ENCODE measurements around the gene SS18L1. TPM values are rescaled to one million over a fixed set of nuclear protein-coding genes. Genes with fewer than 3 reads are reported as not detected.

The SS18L1 gene
- total and polyA plus RNA-seq, 3 donors from 2014 or later, result 16.2 to 69.5 (median 54.6) TPM

- DNase-seq, result no peak
- Histone ChIP-seq H3K4me3 (no peak overlapping the region), H3K9me3 (no peaks in the 10 kb centered on the region), H3K36me3 (ENCODE audit: low read depth, missing control alignments) (no peaks in the 10 kb centered on the region), H3K27me3 (no peaks in the 10 kb centered on the region), H3K4me1 (peaks cover 14% of the 10 kb centered on the region), H3K27ac (no peak overlapping the region)
- TF ChIP-seq POLR2A (IDR thresholded peaks at IDR 0.05) (no peak), CTCF (IDR thresholded peaks at IDR 0.05) (no peak)
- WGBS, 2 donors, result 78 to 88% methylated on average over 5 of the region's 5 CpGs
- intact Hi-C loops (cut with DNase I; ENCODE audit: low total_unique reads), result no loop called here
Observed at GRCh38 chr20:62119115-62119514, 24.5 kb upstream of the SS18L1 start.

- WGBS, 2 donors, result 58 to 89% methylated on average over 4 to 10 of the region's 10 CpGs
- DNase-seq, result peak; percentile 26
- TF ChIP-seq CTCF (IDR thresholded peaks at IDR 0.05), result no peak
- no peak for TF ChIP-seq POLR2A (IDR thresholded peaks at IDR 0.05)
- Histone ChIP-seq H3K36me3 (ENCODE audit: low read depth, missing control alignments) (no peaks in the 10 kb centered on the region), H3K27ac (no peak overlapping the region), H3K4me1 (peaks cover 15% of the 10 kb centered on the region), H3K9me3 (no peaks in the 10 kb centered on the region), H3K4me3 (no peak overlapping the region), H3K27me3 (no peaks in the 10 kb centered on the region)
- intact Hi-C loops (cut with DNase I; ENCODE audit: low total_unique reads), result loop anchor here (5.0 kb wide), 2 partner anchors 52 to 97 kb away; partner anchors contain the start of gene TAF4
Observed at GRCh38 chr20:62119591-62120364, 23.8 kb upstream of the SS18L1 start.

GRCh38 chr20:62120365-62120762 lies 23.2 kb upstream of the SS18L1 start:
- WGBS, 2 donors, result 80 to 84% methylated on average over 5 of the region's 5 CpGs
- intact Hi-C loops (cut with DNase I; ENCODE audit: low total_unique reads), result loop anchor here (5.0 kb wide), 2 partner anchors 53 to 98 kb away; partner anchors contain the start of gene TAF4

GRCh38 chr20:62120990-62121775 lies 22.4 kb upstream of the SS18L1 start:
- intact Hi-C loops (cut with DNase I; ENCODE audit: low total_unique reads), result loop anchor here (5.0 kb wide), 2 partner anchors 54 to 99 kb away; partner anchors contain the start of gene TAF4
- Histone ChIP-seq H3K27ac (peak overlapping the region; percentile 96 to 97), H3K36me3 (ENCODE audit: low read depth, missing control alignments) (no peaks in the 10 kb centered on the region), H3K27me3 (no peaks in the 10 kb centered on the region), H3K4me3 (peak overlapping the region; percentile 83 to 90), H3K9me3 (no peaks in the 10 kb centered on the region), H3K4me1 (peaks cover 15% of the 10 kb centered on the region)
- WGBS, 2 donors, result 14 to 16% methylated on average over 43 to 45 of the region's 45 CpGs
- peak; percentile 41 for DNase-seq
- TF ChIP-seq CTCF (IDR thresholded peaks at IDR 0.05), result no peak
- no peak for TF ChIP-seq POLR2A (IDR thresholded peaks at IDR 0.05)

More at GRCh38 chr20:62120365-62120762, 23.2 kb upstream of the SS18L1 start:
- H3K36me3 ChIP-seq (ENCODE audit: low read depth, missing control alignments), result no peaks in the 10 kb centered on the region
- TF ChIP-seq POLR2A (IDR thresholded peaks at IDR 0.05) (no peak), CTCF (IDR thresholded peaks at IDR 0.05) (no peak)
- no peaks in the 10 kb centered on the region for H3K9me3 ChIP-seq
- no peak overlapping the region for H3K27ac ChIP-seq
- H3K4me1 ChIP-seq, result peaks cover 15% of the 10 kb centered on the region
- H3K27me3 ChIP-seq, result no peaks in the 10 kb centered on the region
- H3K4me3 ChIP-seq, result no peak overlapping the region
- DNase-seq, result no peak

Data from testis (tissue), 3 donors.